Osteoblast (primary cell): ENCODE data around the gene SND1. TPM values are rescaled to one million over a fixed set of nuclear protein-coding genes. Genes with fewer than 3 reads are reported as not detected.

Experiments
- DNase-seq: peaks from one replicate; pipeline ENCODE4 v3.0.0; 2011; ENCODE audit warnings: low spot score, mixed read lengths; ENCODE audit not compliant: insufficient read length; ENCODE audit errors: missing footprints
- H2AFZ ChIP-seq: 2 replicates; pipeline ENCODE4 v1.6.0; 2011; ENCODE audit warnings: mild to moderate bottlenecking, low read length
- H3K27ac ChIP-seq: 2 replicates; pipeline ENCODE4 v1.5.1; 2011; ENCODE audit warnings: mild to moderate bottlenecking, low read depth, low read length, moderate library complexity
- H3K27me3 ChIP-seq: 2 replicates; pipeline ENCODE4 v1.6.0; 2012; ENCODE audit warnings: mild to moderate bottlenecking, control low read depth, inconsistent platforms, low read length, moderate library complexity; ENCODE audit not compliant: insufficient read depth
- H3K36me3 ChIP-seq: 2 replicates; pipeline ENCODE4 v1.5.1; 2011; ENCODE audit warnings: mild to moderate bottlenecking, low read length, control low read depth, moderate library complexity; ENCODE audit not compliant: insufficient read depth
- H3K4me1 ChIP-seq: 2 replicates; pipeline ENCODE4 v1.5.1; 2011; ENCODE audit warnings: mild to moderate bottlenecking, low read length, control low read depth, moderate library complexity; ENCODE audit not compliant: insufficient read depth
- H3K4me2 ChIP-seq: 2 replicates; pipeline ENCODE4 v1.6.0; 2011; ENCODE audit warnings: mild to moderate bottlenecking, low read length; ENCODE audit not compliant: insufficient read depth
- H3K4me3 ChIP-seq: fragments of 200-600 bp; sonication (generic); 3 replicates; pipeline ENCODE4 v1.5.1; 2012; ENCODE audit warnings: mild to moderate bottlenecking, low read length, inconsistent platforms; ENCODE audit not compliant: insufficient read depth
- H3K79me2 ChIP-seq: 2 replicates; pipeline ENCODE4 v1.6.0; 2012; ENCODE audit warnings: mild to moderate bottlenecking, low read length, control low read depth, inconsistent platforms; ENCODE audit not compliant: insufficient read depth
- H3K9me3 ChIP-seq: 2 replicates; pipeline ENCODE4 v1.5.1; 2011; ENCODE audit warnings: low read depth, low read length, control low read depth
- H4K20me1 ChIP-seq: 2 replicates; pipeline ENCODE4 v1.6.0; 2012; ENCODE audit warnings: mild to moderate bottlenecking, low read length, control low read depth; ENCODE audit not compliant: insufficient read depth
- total RNA-seq: library from RNA; depleted of rRNA; stranded (reverse); fragments of >200 nt; gene quantifications from 2 replicates; pipeline ENCODE4 v1.2.3, GENCODE V29; 2012
- TF ChIP-seq, protein P1 (sequence below): IDR thresholded peaks from 2 replicates; pipeline ENCODE4 v1.5.1; 2011; ENCODE audit warnings: mild to moderate bottlenecking, low read depth, low read length, moderate library complexity; ENCODE audit errors: extremely low read depth

SND1 gene
- total RNA-seq, 1 donor: 257 TPM

DNA sequence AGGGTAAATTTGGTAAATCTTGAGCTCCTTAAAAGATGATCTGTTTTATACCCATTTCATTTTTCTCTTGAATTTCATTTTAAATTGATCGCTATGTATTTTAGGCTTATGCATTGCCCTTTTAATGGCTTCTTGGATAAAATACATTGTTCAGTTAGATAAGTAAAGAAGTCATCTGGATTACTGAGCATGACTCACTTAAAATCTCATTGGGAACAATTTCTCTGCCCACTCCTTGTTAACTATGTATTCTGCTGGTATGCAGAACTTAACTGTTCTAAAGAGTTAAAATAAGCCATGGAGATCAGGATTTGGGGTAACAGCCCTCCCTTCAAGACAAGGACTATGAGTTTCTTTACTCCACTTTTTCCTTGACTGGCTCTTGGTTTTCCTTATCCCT is 134.2 kb downstream of the SND1 start:
- Histone ChIP-seq H3K79me2 (peaks cover 89% of the 10 kb centered on the region), H3K4me2 (no peak overlapping the region), H4K20me1 (peaks cover 75% of the 10 kb centered on the region), H2AFZ (no peak overlapping the region), H3K4me3 (no peak overlapping the region), H3K4me1 (peaks cover 53% of the 10 kb centered on the region), H3K9me3 (no peaks in the 10 kb centered on the region), H3K36me3 (no peaks in the 10 kb centered on the region), H3K27ac (no peak overlapping the region), H3K27me3 (no peaks in the 10 kb centered on the region)
- TF ChIP-seq, protein P1, sequence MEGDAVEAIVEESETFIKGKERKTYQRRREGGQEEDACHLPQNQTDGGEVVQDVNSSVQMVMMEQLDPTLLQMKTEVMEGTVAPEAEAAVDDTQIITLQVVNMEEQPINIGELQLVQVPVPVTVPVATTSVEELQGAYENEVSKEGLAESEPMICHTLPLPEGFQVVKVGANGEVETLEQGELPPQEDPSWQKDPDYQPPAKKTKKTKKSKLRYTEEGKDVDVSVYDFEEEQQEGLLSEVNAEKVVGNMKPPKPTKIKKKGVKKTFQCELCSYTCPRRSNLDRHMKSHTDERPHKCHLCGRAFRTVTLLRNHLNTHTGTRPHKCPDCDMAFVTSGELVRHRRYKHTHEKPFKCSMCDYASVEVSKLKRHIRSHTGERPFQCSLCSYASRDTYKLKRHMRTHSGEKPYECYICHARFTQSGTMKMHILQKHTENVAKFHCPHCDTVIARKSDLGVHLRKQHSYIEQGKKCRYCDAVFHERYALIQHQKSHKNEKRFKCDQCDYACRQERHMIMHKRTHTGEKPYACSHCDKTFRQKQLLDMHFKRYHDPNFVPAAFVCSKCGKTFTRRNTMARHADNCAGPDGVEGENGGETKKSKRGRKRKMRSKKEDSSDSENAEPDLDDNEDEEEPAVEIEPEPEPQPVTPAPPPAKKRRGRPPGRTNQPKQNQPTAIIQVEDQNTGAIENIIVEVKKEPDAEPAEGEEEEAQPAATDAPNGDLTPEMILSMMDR: no peak
- peak; percentile 75 for DNase-seq

DNA sequence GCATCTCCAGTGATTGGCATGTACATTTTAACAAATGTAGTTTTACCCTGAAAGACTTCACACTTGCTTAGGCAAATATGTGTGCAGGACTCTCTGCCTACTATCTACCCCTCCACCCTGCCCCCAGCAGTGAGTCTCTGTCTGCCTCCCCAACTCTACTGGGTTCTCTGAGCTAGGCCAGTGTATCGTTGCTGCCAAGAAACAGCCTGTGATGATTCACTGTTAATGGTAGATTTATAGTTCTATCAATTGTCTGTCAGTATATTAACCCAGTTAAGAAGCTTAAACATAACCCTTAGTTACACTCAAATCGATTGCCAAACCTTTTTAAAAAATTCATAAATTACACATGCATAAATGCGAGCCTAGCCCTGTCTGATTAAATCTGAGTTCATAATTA is 137.0 kb downstream of the SND1 start:
- TF ChIP-seq, protein P1: no peak
- Histone ChIP-seq H3K27me3 (no peaks in the 10 kb centered on the region), H3K9me3 (no peaks in the 10 kb centered on the region), H3K79me2 (peaks cover 86% of the 10 kb centered on the region), H3K27ac (no peak overlapping the region), H4K20me1 (peaks cover 76% of the 10 kb centered on the region), H3K4me2 (no peak overlapping the region), H3K36me3 (no peaks in the 10 kb centered on the region), H3K4me1 (peaks cover 53% of the 10 kb centered on the region), H2AFZ (no peak overlapping the region), H3K4me3 (no peak overlapping the region)
- DNase-seq: no peak

DNA sequence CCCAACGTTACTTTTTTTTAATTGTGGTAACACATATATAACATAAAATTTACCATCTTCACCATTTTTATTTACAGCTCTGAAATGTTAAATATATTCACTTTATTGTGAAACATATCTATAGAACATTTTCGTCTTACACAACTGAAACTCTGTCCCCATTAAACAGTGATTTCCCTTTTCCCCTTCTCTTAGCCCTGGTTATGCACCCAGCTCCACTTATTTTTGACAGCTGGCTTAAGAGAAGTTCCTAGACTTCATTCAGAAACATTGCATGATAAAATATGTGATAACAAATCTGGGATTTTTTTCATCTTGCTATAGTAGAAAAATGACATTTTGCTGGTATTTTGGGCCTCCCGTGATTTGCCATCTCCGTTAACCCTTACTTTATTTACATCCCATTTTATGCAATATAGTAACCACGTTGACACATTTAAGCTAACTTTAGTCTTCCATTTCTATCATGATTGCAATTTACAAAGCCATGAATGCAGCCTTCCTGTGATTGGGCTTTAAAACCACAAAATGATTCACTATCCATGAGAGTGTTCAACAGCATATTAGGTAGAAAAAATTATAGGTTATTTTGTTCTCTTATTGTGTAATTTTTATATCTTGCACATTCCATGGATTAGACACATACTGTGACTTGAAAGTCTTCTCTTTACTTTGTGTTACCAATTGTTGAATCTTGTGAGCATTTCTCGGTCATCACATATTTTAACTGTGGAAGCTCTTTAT is 139.6 kb downstream of the SND1 start:
- peak overlapping the region; percentile 52 for H3K27ac ChIP-seq
- TF ChIP-seq, protein P1: no peak
- H3K9me3 ChIP-seq: no peaks in the 10 kb centered on the region
- H3K79me2 ChIP-seq: peaks cover 85% of the 10 kb centered on the region
- H3K4me2 ChIP-seq: peak overlapping the region; percentile 47
- H3K4me1 ChIP-seq: peaks cover 40% of the 10 kb centered on the region
- H3K4me3 ChIP-seq: no peak overlapping the region
- H2AFZ ChIP-seq: no peak overlapping the region
- DNase-seq: peak; percentile 48
- H4K20me1 ChIP-seq: peaks cover 71% of the 10 kb centered on the region
- no peaks in the 10 kb centered on the region for H3K36me3 ChIP-seq
- no peaks in the 10 kb centered on the region for H3K27me3 ChIP-seq

DNA sequence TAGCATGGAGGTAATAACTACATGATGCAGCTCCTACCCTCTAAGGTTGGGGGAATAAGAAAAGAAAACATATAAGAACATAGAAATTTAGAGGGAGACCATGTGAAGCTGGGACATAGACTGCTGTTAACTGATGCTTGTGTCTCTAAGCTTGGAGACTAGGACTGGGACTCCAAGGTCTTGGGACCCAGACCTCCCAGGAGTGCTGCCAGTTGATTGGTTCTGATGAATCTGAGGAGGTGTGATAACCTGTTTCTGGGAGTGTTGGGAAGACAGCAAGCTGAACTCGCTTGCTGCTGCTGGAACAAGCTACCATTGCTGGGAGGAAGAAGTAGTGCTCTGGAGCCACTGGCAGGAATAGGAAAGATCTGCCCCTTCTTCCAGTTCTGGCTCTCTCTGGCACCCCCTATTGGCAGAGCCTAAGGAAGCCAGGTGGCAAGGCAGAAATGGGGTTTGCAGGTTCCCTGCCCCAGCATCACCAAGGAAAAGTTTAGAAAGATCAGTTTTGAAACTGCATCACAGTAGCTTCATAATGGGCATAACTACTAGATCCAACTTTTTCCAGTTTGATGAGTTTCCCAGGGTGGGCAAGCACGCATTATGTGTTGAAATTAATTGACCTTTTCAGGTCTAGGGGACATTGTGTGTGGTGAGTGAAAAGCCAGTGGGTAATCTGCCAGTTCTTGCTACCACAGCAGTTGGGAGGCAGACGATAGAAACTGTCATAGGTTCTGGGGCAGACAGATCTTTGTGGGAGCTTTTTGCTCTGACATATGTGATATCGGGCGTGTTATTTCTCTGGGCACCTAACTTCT is 140.7 kb downstream of the SND1 start:
- H3K27me3 ChIP-seq: no peaks in the 10 kb centered on the region
- H4K20me1 ChIP-seq: peaks cover 71% of the 10 kb centered on the region
- H3K79me2 ChIP-seq: peaks cover 86% of the 10 kb centered on the region
- H3K4me3 ChIP-seq: no peak overlapping the region
- H3K4me1 ChIP-seq: peaks cover 32% of the 10 kb centered on the region
- TF ChIP-seq, protein P1: peak; percentile 56
- H3K27ac ChIP-seq: no peak overlapping the region
- no peak overlapping the region for H2AFZ ChIP-seq
- no peak overlapping the region for H3K4me2 ChIP-seq
- H3K36me3 ChIP-seq: no peaks in the 10 kb centered on the region
- peak; percentile 13 for DNase-seq
- no peaks in the 10 kb centered on the region for H3K9me3 ChIP-seq
